ENCODE measurements around the gene ITGA5. TPM values are rescaled to one million over a fixed set of nuclear protein-coding genes. Genes with fewer than 3 reads are reported as not detected.
"Not testable (repeated sequence)": the region's sequence is repeated elsewhere in the genome, so short reads cannot be mapped to it uniquely, and the experiment has no call there.

Gene ITGA5
- total RNA-seq, 1 experiment from 2014 or later: 31.2 TPM

GRCh38 chr12:54356228-54356627, 62.8 kb downstream of the ITGA5 start:
- DNase-seq (ENCODE audit: extremely low read depth, low read depth): no peak

- no peak for DNase-seq (ENCODE audit: extremely low read depth, low read depth)
Observed at GRCh38 chr12:54355104-54355815, 63.8 kb downstream of the ITGA5 start.

- DNase-seq (ENCODE audit: extremely low read depth, low read depth): not testable (repeated sequence)
Observed at GRCh38 chr12:54354271-54354670, 64.8 kb downstream of the ITGA5 start.

- DNase-seq (ENCODE audit: extremely low read depth, low read depth): no peak
Observed at GRCh38 chr12:54352891-54353874, 65.9 kb downstream of the ITGA5 start.

- no peak for DNase-seq (ENCODE audit: extremely low read depth, low read depth)
Observed at GRCh38 chr12:54352022-54352531, 67.0 kb downstream of the ITGA5 start.

GRCh38 chr12:54351341-54351740, 67.7 kb downstream of the ITGA5 start:
- DNase-seq (ENCODE audit: extremely low read depth, low read depth): no peak

GRCh38 chr12:54350743-54351142, 68.3 kb downstream of the ITGA5 start:
- no peak for DNase-seq (ENCODE audit: extremely low read depth, low read depth)

- DNase-seq (ENCODE audit: extremely low read depth, low read depth): no peak
Observed at GRCh38 chr12:54349679-54350078, 69.4 kb downstream of the ITGA5 start.

GRCh38 chr12:54349036-54349435, 70.0 kb downstream of the ITGA5 start:
- DNase-seq (ENCODE audit: extremely low read depth, low read depth): no peak

Other genes with a start within 250 kb of the ITGA5 start
- 44.2 and 49.8 TPM in 2 replicates for gene SMUG1, start 230.3 kb downstream of the ITGA5 start, total RNA-seq (2014; rRNA removed; shearing (Covaris generic))
- gene CBX5, start 139.1 kb downstream of the ITGA5 start, total RNA-seq (2014; rRNA removed; shearing (Covaris generic)): 41.6 and 48.5 TPM in 2 replicates
- gene HNRNPA1, start 138.5 kb downstream of the ITGA5 start, total RNA-seq (2014; rRNA removed; shearing (Covaris generic)): 612 and 670 TPM in 2 replicates
- 0.69 and 0.72 TPM in 2 replicates for gene NFE2, start 118.3 kb downstream of the ITGA5 start, total RNA-seq (2014; rRNA removed; shearing (Covaris generic))
- gene COPZ1, start 94.1 kb downstream of the ITGA5 start, total RNA-seq (2014; rRNA removed; shearing (Covaris generic)): 293 and 294 TPM in 2 replicates
- not detected in 2 replicates for gene GPR84, start 54.8 kb downstream of the ITGA5 start, total RNA-seq (2014; rRNA removed; shearing (Covaris generic))
- gene ZNF385A, start 34.5 kb downstream of the ITGA5 start, total RNA-seq (2014; rRNA removed; shearing (Covaris generic)): 5.3 and 5.5 TPM in 2 replicates
- not detected in 2 replicates for gene GTSF1, start 54.3 kb upstream of the ITGA5 start, total RNA-seq (2014; rRNA removed; shearing (Covaris generic))
- not detected in 2 replicates for gene NCKAP1L, start 78.5 kb upstream of the ITGA5 start, total RNA-seq (2014; rRNA removed; shearing (Covaris generic))
- gene PDE1B, start 130.3 kb upstream of the ITGA5 start, total RNA-seq (2014; rRNA removed; shearing (Covaris generic)): not detected in 2 replicates
- not detected in 2 replicates for gene PPP1R1A, start 169.4 kb upstream of the ITGA5 start, total RNA-seq (2014; rRNA removed; shearing (Covaris generic))
- not detected in 2 replicates for gene LACRT, start 215.6 kb upstream of the ITGA5 start, total RNA-seq (2014; rRNA removed; shearing (Covaris generic))
- not detected in 2 replicates for gene DCD, start 229.1 kb upstream of the ITGA5 start, total RNA-seq (2014; rRNA removed; shearing (Covaris generic))

Data from NCI-H460 (cell line).